ENCODE measurements around the gene KIF3B. TPM values are rescaled to one million over a fixed set of nuclear protein-coding genes. Genes with fewer than 3 reads are reported as not detected.
"Not testable (repeated sequence)": the region's sequence is repeated elsewhere in the genome, so short reads cannot be mapped to it uniquely, and the experiment has no call there.

The KIF3B gene
- total and polyA plus RNA-seq, 4 experiments from 2014 or later = 1.6 to 14.5 (median 9.7) TPM

DNA sequence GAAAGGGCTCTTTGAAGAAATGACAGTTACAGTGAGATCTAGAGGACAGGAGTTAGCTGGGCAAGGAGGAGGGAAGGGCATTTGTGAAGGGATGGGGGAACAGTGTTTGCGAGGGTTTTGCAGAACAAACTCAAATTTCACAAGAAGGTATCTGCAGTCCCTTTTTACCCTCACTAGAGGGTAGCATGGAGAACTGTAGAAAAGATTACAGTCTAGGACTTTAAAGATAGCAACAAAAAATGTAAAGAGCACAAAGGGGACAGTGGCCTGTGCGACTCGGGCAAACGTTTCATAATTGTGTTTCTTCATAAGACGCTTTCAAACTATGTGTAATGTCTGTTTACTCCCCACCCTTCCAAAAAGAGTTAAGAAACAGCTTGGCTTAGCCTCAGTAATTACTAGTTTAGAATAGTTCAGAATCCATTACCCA is 59.5 kb downstream of the KIF3B start:
- no peaks in the 10 kb centered on the region for H3K36me3 ChIP-seq (ENCODE audit: insufficient read depth, low read length)
- CTCF ChIA-PET (ENCODE audit: partially characterized antibody) = interaction anchor here (1.3 kb wide), 1 partner anchor 441 kb away, joined by 3 read pairs; no protein-coding TSS in a partner anchor
- POLR2A ChIA-PET (ENCODE audit: partially characterized antibody) = interaction anchor here (1.7 kb wide), 1 partner anchor 21 kb away, joined by 5 read pairs; no protein-coding TSS in a partner anchor
- H3K9me3 ChIP-seq (ENCODE audit: control insufficient read depth in 1 of 2, low read length in 2 of 2) = no peaks in the 10 kb centered on the region
- H3K4me3 ChIP-seq (ENCODE audit: low read length in 2 of 2) = no peak overlapping the region
- H3K4me1 ChIP-seq (ENCODE audit: insufficient read depth, low read length) = peaks cover 27% of the 10 kb centered on the region
- peak in 1 of 5 donors; percentile 13 for DNase-seq
- Mint-ChIP-seq H3K36me3 (peaks cover 6 to 10% of the 10 kb centered on the region in 2 donors), H3K9me3 (no peaks in the 10 kb centered on the region), H3K27me3 (no peaks in the 10 kb centered on the region), H3K4me1 (peaks cover 21 to 36% (median 26%) of the 10 kb centered on the region in 4 donors), H3K4me3 (no peak overlapping the region), H3K27ac (peak overlapping the region in 2 of 7 donors; percentile 7 to 17)
- no peaks in the 10 kb centered on the region for H3K27me3 ChIP-seq (ENCODE audit: insufficient read depth, low read length)
- intact Hi-C loops (cut with micrococcal nuclease) = loop anchor here (1.0 to 2.0 kb wide), 2 partner anchors 70 to 316 kb away; no protein-coding TSS in a partner anchor
- no peak overlapping the region for H3K27ac ChIP-seq (ENCODE audit: low read depth, low read length)

DNA sequence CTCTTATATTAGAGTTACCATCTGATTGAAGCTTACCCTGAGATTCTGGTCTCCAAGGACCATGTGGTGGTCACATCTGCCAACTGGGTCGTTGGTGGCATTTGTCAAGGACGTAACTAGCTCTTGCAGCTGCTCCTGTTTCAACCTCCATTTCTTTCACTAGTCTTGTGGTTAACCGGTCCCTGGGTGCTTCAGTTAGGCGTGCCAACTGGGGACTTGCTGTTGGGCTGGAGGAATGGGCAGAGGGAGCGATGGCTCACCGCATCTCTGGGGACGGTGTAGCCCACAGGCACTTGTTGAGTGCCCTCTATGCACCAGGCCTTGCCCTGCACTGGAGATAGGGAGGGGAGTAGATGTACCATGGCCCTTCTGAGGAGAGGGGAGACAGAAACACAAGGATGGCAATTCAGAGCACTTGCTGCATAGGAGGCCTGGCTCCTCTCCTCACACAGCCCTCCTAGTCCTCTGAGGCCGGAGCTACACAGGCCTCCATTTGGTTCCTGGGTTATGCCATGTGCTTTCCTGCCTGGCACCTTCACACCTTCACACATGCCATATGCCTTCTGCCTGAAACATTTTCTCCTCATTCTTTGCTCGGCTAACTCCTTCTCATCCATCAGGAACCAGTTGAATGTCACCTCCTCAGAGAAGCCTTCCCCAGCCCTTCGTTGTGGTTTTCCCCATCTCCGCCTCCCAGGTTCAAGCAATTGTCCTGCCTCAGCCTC is 60.6 kb downstream of the KIF3B start:
- no peak overlapping the region for H3K4me3 Mint-ChIP-seq
- H3K9me3 ChIP-seq (ENCODE audit: control insufficient read depth in 1 of 2, low read length in 2 of 2) = no peaks in the 10 kb centered on the region
- CTCF ChIA-PET (ENCODE audit: partially characterized antibody) = interaction anchor here (1.0 to 1.3 kb wide), 2 partner anchors 315 to 440 kb away, joined by 3 read pairs; no protein-coding TSS in a partner anchor
- peaks cover 20% of the 10 kb centered on the region for H3K4me1 ChIP-seq (ENCODE audit: insufficient read depth, low read length)
- H3K27ac ChIP-seq (ENCODE audit: low read depth, low read length) = no peak overlapping the region
- POLR2A ChIA-PET (ENCODE audit: partially characterized antibody) = interaction anchor here (1.7 kb wide), 1 partner anchor 19 kb away, joined by 5 read pairs; no protein-coding TSS in a partner anchor
- intact Hi-C loops (cut with micrococcal nuclease) = loop anchor here (1.0 to 2.0 kb wide), 2 partner anchors 69 to 315 kb away; no protein-coding TSS in a partner anchor
- H3K9me3 Mint-ChIP-seq = no peaks in the 10 kb centered on the region
- DNase-seq = no peak
- H3K4me3 ChIP-seq (ENCODE audit: low read length in 2 of 2) = no peak overlapping the region
- H3K27me3 Mint-ChIP-seq = no peaks in the 10 kb centered on the region
- no peaks in the 10 kb centered on the region for H3K36me3 ChIP-seq (ENCODE audit: insufficient read depth, low read length)
- no peaks in the 10 kb centered on the region for H3K27me3 ChIP-seq (ENCODE audit: insufficient read depth, low read length)
- peak overlapping the region in 1 of 7 donors; percentile 80 for H3K27ac Mint-ChIP-seq
- peaks cover 18 to 24% (median 19%) of the 10 kb centered on the region in 4 donors for H3K4me1 Mint-ChIP-seq
- H3K36me3 Mint-ChIP-seq = peaks cover 2 to 5% of the 10 kb centered on the region in 2 donors

DNA sequence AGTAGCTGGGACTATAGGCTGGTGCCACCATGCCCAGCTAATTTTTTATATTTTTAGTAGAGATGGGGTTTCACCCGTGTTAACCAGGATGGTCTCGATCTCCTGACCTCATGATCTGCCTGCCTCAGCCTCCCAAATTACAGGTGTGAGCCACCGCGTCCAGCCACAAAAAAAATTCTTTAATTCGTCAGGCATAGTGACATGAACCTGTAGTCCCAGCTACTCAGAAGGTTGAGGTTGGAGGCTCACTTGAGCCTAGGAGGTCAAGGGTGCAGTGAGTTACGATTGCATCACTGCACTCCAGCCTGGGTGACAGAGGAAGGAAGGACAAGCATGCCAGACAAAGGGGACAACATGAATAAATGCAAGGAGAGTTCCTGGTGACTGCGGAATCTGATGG is 61.2 kb downstream of the KIF3B start:
- Mint-ChIP-seq H3K36me3 (peaks cover 2 to 5% of the 10 kb centered on the region in 2 donors), H3K9me3 (no peaks in the 10 kb centered on the region), H3K27me3 (no peaks in the 10 kb centered on the region), H3K4me3 (no peak overlapping the region), H3K27ac (no peak overlapping the region), H3K4me1 (peaks cover 14 to 19% (median 16%) of the 10 kb centered on the region in 4 donors)
- DNase-seq = no peak
- Histone ChIP-seq H3K4me1 (ENCODE audit: insufficient read depth, low read length) (peaks cover 15% of the 10 kb centered on the region), H3K36me3 (ENCODE audit: insufficient read depth, low read length) (no peaks in the 10 kb centered on the region), H3K27ac (ENCODE audit: low read depth, low read length) (no peak overlapping the region), H3K4me3 (ENCODE audit: low read length in 2 of 2) (no peak overlapping the region), H3K27me3 (ENCODE audit: insufficient read depth, low read length) (no peaks in the 10 kb centered on the region), H3K9me3 (ENCODE audit: control insufficient read depth in 1 of 2, low read length in 2 of 2) (no peaks in the 10 kb centered on the region)
- POLR2A ChIA-PET (ENCODE audit: partially characterized antibody) = no interaction called here
- CTCF ChIA-PET (ENCODE audit: partially characterized antibody) = interaction anchor here (1.0 kb wide), 1 partner anchor 314 kb away, joined by 3 read pairs; no protein-coding TSS in a partner anchor
- intact Hi-C loops (cut with micrococcal nuclease) = no loop called here

DNA sequence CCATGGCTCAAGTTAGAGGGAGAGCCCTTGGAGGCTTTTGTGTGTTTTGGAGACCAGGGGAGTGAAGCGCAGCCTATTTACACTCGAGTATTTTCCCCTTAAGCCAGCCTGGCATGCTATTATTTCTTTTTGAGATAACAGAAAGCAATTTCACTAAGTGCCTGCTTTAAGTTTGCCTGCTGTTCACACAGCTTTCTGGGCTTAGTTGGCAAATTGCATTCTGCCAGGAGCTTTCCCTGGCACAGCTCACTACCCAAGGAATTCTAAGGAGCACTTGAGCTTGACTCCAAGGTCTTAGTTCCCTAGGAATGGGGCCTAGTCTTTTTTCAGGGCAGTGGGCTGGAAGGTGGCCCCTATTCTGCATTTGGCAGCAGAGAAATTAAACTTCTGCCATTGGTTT is 61.7 kb downstream of the KIF3B start:
- POLR2A ChIA-PET (ENCODE audit: partially characterized antibody) = no interaction called here
- Mint-ChIP-seq H3K9me3 (no peaks in the 10 kb centered on the region), H3K4me3 (no peak overlapping the region), H3K27me3 (no peaks in the 10 kb centered on the region), H3K4me1 (peaks cover 10 to 14% (median 12%) of the 10 kb centered on the region in 4 donors), H3K27ac (peak overlapping the region in 1 of 7 donors; percentile 3), H3K36me3 (peaks cover 2 to 5% of the 10 kb centered on the region in 2 donors)
- Histone ChIP-seq H3K27me3 (ENCODE audit: insufficient read depth, low read length) (no peaks in the 10 kb centered on the region), H3K36me3 (ENCODE audit: insufficient read depth, low read length) (no peaks in the 10 kb centered on the region), H3K9me3 (ENCODE audit: control insufficient read depth in 1 of 2, low read length in 2 of 2) (no peaks in the 10 kb centered on the region), H3K4me1 (ENCODE audit: insufficient read depth, low read length) (peaks cover 10% of the 10 kb centered on the region), H3K4me3 (ENCODE audit: low read length in 2 of 2) (no peak overlapping the region), H3K27ac (ENCODE audit: low read depth, low read length) (no peak overlapping the region)
- DNase-seq = no peak
- intact Hi-C loops (cut with micrococcal nuclease) = no loop called here
- CTCF ChIA-PET (ENCODE audit: partially characterized antibody) = no interaction called here

DNA sequence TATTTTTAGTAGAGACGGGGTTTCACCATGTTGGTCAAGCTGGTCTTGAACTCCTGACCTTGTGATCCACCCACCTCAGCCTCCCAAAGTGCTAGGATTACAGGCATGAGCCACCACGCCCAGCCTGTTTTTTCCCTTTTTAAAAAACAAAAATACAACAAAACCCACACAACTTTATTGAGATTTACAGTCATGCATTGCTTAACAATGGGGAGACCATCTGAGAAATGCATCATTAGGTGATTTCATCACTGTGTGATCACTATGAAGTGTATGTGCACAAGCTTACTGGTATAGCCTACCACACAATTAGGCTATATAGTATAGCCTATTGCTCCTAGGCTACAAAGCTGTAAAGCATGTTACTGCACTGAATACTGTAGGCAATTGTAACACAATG is 63.6 kb downstream of the KIF3B start:
- H3K9me3 Mint-ChIP-seq; H3K36me3 Mint-ChIP-seq; DNase-seq; H3K4me1 Mint-ChIP-seq; H3K27ac Mint-ChIP-seq; H3K27me3 ChIP-seq (ENCODE audit: insufficient read depth, low read length); H3K27ac ChIP-seq (ENCODE audit: low read depth, low read length); H3K4me3 ChIP-seq (ENCODE audit: low read length in 2 of 2); H3K27me3 Mint-ChIP-seq; intact Hi-C loops (cut with micrococcal nuclease); H3K36me3 ChIP-seq (ENCODE audit: insufficient read depth, low read length); CTCF ChIA-PET (ENCODE audit: partially characterized antibody); H3K9me3 ChIP-seq (ENCODE audit: control insufficient read depth in 1 of 2, low read length in 2 of 2); H3K4me3 Mint-ChIP-seq; H3K4me1 ChIP-seq (ENCODE audit: insufficient read depth, low read length): not testable (repeated sequence)
- POLR2A ChIA-PET (ENCODE audit: partially characterized antibody) = interaction anchor here (1.1 kb wide), 1 partner anchor 17 kb away, joined by 3 read pairs; no protein-coding TSS in a partner anchor

DNA sequence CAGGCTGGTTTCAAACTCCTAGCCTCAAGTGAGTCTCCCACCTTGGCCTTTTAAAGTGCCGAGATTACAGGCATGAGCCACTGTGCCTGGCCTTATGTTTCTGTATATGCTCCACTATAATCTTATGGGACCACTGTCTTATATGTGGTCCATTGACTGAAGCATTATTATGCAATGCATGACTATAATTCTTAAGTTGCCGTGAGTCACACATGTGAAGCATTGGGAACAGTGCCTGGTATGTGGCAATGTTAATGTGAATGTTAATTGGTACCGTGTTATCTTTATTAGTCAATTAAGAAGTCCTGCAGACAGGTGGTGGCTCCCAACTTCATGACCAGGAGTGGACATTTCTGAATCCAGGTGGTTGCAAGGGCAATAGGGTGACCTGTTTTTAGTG is 66.0 kb downstream of the KIF3B start:
- Histone ChIP-seq H3K9me3 (ENCODE audit: control insufficient read depth in 1 of 2, low read length in 2 of 2) (no peaks in the 10 kb centered on the region), H3K36me3 (ENCODE audit: insufficient read depth, low read length) (no peaks in the 10 kb centered on the region), H3K4me3 (ENCODE audit: low read length in 2 of 2) (no peak overlapping the region), H3K4me1 (ENCODE audit: insufficient read depth, low read length) (no peaks in the 10 kb centered on the region), H3K27me3 (ENCODE audit: insufficient read depth, low read length) (no peaks in the 10 kb centered on the region), H3K27ac (ENCODE audit: low read depth, low read length) (no peak overlapping the region)
- H3K27ac Mint-ChIP-seq = no peak overlapping the region
- no peak overlapping the region for H3K4me3 Mint-ChIP-seq
- H3K9me3 Mint-ChIP-seq = no peaks in the 10 kb centered on the region
- ChIA-PET POLR2A (ENCODE audit: partially characterized antibody) (no interaction called here), CTCF (ENCODE audit: partially characterized antibody) (no interaction called here)
- DNase-seq = no peak
- H3K36me3 Mint-ChIP-seq = peaks cover 0 to 2% of the 10 kb centered on the region in 2 donors
- intact Hi-C loops (cut with micrococcal nuclease) = no loop called here
- peaks cover 0 to 2% (median under 1%) of the 10 kb centered on the region in 4 donors for H3K4me1 Mint-ChIP-seq
- H3K27me3 Mint-ChIP-seq = no peaks in the 10 kb centered on the region

DNA sequence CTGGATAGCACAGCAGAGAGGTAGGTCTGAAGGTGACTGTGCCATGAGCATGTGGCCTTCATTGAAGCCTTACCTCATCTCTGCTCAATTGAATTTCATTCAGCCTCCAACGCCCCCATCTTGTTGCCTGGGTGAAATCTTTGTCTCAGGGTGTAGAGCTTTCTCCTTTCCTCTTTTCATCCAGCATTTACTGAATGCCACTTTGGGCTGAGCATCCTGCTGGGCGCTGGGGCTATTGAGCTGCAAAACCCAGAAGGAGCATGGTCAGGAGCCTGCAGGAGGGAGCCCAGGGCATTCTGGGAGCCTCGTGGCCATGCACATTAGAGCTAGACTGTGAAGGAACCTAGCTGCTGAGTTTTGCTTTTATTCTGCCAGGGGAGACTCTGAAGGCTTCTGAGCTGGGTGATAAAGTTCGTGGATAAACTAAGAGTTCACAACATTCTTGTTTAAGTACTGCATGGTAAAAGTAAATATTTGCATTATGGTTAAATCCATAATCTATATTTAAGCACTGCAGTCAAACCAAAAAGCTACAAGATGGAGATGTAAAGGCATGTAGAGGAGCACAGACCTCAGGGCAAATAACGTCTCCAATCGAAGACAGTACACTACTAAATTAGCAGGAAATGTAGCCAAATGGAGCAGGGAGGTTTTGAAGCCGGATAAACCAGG is 67.5 kb downstream of the KIF3B start:
- intact Hi-C loops (cut with micrococcal nuclease) = no loop called here
- Mint-ChIP-seq H3K4me1 (peaks cover 0 to 2% (median 0%) of the 10 kb centered on the region in 4 donors), H3K9me3 (no peaks in the 10 kb centered on the region), H3K36me3 (peaks cover 0 to 5% of the 10 kb centered on the region in 2 donors), H3K27ac (peak overlapping the region in 1 of 7 donors; percentile 42), H3K27me3 (no peaks in the 10 kb centered on the region), H3K4me3 (no peak overlapping the region)
- H3K4me3 ChIP-seq (ENCODE audit: low read length in 2 of 2) = no peak overlapping the region
- CTCF ChIA-PET (ENCODE audit: partially characterized antibody) = interaction anchor here (0.9 to 1.1 kb wide), 2 partner anchors 9 to 13 kb away, joined by 3 read pairs; no protein-coding TSS in a partner anchor
- H3K27me3 ChIP-seq (ENCODE audit: insufficient read depth, low read length) = no peaks in the 10 kb centered on the region
- no peaks in the 10 kb centered on the region for H3K4me1 ChIP-seq (ENCODE audit: insufficient read depth, low read length)
- H3K36me3 ChIP-seq (ENCODE audit: insufficient read depth, low read length) = no peaks in the 10 kb centered on the region
- DNase-seq = no peak
- H3K9me3 ChIP-seq (ENCODE audit: control insufficient read depth in 1 of 2, low read length in 2 of 2) = no peaks in the 10 kb centered on the region
- no peak overlapping the region for H3K27ac ChIP-seq (ENCODE audit: low read depth, low read length)
- POLR2A ChIA-PET (ENCODE audit: partially characterized antibody) = interaction anchor here (0.9 to 1.5 kb wide), 2 partner anchors 11 to 13 kb away, joined by 3 read pairs; no protein-coding TSS in a partner anchor
